DMS53 treated with DMSO at 0.1 percent for 48 hours (cell line): ENCODE data around the gene MAML3.

Source experiments
- DNase-seq: peaks from one replicate; lab custom pipeline; 2025; ENCODE audit not compliant: unreplicated experiment; lab: John Stamatoyannopoulos, UW

MAML3 gene

GRCh38 chr4:140127422-140127821 is 26.6 kb downstream of the MAML3 start:
- DNase-seq = no peak

DNA sequence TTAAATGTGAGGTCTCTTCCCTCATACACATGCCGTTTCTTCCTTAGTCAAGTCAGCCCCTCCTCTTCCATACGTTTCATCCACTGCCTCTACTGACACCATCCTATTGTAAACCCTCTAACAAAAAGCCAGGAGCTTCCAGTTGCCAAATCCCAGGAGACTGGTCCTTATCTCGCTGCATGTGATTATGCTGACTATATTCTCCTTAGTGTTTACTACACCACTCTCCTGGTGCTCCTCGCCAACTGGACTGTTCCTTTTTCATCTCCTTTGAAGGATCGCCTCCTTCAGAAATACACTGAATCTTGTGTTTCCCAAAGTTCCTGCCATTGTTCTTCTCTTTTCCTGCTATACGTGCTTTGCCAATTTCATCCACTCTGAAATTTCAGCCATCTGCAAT is 27.7 kb downstream of the MAML3 start:
- no peak for DNase-seq

- DNase-seq = no peak
Measured at GRCh38 chr4:140125374-140125773, 28.6 kb downstream of the MAML3 start.

DNA sequence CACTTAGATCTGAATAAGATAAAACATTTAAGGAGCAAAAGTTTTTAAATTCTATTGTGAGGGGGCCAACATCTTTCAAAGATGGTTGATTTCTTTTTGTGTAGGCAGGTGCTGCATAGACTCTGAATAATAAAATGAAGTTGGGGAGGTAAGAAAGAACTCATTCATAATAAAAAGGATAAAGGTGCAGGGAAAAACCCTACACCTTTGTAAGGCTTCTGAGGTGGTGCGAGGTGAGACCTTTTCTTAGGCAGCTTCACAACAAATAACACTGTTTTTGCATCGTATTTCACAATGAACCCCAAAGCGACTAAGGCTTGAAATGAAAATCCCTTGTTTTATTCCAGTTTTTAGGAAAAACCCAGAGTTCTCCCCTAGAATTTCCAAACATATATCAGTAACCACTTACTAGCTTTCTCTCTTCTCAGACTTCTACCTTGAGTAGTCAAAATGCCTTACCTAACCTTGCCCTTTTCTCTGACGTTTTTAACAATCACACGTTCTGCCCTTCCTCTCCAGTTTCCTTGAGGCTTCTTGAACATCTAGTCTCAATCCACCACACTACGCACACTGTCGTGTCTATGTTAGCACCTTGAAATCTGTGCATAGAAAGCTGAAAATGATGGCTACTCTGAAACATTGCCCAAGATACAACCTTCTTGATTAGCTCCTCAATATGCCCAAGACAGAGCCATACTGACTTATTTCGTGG is 30.2 kb downstream of the MAML3 start:
- DNase-seq = no peak

DNA sequence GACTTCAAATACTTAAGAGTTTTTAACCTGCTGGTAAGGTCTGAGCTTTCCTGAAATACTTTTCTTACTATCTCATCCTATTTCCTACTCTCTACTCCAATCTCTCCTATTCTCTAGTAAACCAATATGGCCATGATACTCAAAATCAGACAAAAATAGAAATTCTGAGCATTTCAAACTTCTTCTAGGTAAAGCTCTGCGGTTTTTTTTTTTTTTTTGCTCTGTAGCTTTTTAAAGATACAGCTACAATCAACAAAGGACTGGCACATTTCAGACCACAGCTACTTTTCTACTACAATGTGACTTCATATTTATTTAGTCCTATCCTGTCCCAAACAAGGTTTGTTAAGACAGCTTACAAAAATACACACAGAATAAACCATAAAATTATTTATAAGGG is 31.1 kb downstream of the MAML3 start:
- DNase-seq = no peak

DNA sequence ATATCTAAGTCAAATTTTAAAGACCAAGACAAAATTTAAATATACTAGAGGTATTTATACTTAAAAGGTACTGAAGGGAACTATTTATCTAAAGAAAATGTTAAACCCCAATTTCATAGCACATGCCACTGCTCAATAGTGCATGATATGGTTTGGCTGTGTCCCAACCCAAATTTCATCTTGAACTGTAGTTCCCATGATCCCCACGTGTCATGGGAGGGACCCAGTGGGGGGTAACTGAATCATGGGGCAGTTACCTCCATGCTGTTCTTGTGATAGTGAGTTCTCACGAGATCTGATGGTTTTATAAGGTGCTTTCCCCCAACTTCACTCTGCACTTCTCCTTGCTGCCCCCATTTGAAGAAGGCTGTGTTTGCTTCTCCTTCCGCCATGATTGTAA is 32.3 kb downstream of the MAML3 start:
- DNase-seq = no peak

GRCh38 chr4:140118931-140119640 is 34.9 kb downstream of the MAML3 start:
- no peak for DNase-seq

- no peak for DNase-seq
Measured at GRCh38 chr4:140117947-140118346, 36.0 kb downstream of the MAML3 start.

DNA sequence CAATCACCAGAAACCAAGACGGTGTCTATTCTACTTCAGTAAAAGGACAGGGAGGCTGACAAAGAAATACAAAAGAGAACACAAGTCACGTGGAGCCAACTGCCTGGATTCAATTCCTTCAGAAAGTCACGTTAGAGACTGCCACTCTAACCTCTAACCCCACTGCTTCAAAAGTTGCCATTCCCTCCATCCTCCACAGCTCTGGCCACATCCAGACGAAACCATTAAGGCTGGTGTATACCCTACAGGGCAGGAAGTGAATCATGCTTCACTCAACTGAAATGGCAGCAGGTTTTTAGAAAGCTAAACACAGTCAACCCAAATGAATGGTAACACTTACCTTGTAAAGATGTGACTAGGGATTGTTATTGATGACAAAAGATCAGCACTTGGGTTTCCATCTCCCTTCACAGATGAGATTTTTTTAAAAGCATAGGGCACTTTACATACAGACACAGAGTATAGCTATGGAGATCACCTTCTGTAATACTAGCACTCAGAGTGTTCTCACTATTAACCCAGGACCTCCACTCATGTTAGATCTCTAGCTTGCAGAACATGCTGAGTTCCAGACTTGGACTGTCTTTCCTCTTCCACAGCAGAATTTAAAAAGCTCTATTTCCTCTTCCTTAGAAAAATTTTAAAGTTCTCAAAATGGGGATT is 37.4 kb downstream of the MAML3 start:
- DNase-seq = no peak

GRCh38 chr4:140115140-140115539 is 38.8 kb downstream of the MAML3 start:
- no peak for DNase-seq

DNA sequence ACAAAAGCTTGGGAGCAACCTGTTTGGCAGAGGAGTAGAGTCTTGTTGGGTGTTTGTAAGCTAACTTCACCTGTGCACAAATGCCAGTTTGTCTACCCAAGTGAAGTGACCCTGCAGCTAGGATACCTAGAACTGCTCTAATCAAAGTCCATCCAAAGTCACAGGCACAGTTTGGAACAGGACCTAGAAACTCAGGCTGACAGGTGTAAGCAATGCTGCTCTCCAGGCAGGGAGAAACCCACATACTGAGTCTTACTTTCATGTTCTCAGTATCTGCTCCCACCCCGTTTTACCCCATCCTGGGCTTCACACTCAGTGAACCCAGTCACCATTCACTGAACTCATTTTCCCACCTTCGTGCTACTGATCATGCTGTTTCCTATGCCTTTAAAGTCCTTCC is 40.3 kb downstream of the MAML3 start:
- DNase-seq = no peak

DNA sequence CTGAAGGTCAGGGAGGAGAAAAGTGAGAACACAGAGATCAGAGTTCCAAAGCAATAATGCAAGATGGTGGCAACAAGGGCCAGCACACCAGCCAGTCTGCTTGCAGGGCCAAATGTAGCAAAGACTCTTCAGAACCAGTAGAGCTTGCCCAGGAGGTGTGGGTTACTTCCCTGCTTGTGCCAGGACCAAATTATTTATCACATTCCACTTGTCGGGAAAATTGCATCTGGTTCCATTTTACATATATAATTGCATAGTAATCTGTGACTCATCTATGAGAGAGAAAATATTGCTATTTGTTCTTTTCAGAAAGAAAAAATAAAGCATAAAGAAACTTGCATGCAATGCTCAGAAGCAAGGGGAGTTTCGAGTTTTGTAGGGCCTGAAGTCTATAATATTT is 41.4 kb downstream of the MAML3 start:
- DNase-seq = no peak

DNA sequence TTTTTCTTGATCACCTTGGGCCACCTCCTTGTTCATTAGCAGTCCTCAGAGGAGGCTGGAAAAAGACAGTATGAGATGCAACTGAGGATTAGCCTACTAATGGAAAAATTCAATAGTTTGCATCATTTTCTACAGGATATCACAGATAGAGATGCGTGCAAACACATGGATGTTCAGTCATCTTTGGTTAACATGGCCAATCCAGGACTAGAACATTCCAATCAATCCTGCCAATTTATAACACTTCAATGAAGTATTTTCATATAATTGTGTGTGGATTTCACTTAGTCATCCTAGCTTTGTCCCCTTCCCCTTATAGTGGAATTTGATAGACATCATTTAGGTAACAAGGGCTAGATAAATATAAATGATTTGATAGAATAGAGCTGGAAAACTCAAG is 42.7 kb downstream of the MAML3 start:
- DNase-seq = no peak

- DNase-seq = no peak
Measured at GRCh38 chr4:140110542-140111215, 43.3 kb downstream of the MAML3 start.

- no peak for DNase-seq
Measured at GRCh38 chr4:140109737-140110136, 44.2 kb downstream of the MAML3 start.

- no peak for DNase-seq
Measured at GRCh38 chr4:140109292-140109691, 44.7 kb downstream of the MAML3 start.

- no peak for DNase-seq
Measured at GRCh38 chr4:140108713-140109230, 45.2 kb downstream of the MAML3 start.

DNA sequence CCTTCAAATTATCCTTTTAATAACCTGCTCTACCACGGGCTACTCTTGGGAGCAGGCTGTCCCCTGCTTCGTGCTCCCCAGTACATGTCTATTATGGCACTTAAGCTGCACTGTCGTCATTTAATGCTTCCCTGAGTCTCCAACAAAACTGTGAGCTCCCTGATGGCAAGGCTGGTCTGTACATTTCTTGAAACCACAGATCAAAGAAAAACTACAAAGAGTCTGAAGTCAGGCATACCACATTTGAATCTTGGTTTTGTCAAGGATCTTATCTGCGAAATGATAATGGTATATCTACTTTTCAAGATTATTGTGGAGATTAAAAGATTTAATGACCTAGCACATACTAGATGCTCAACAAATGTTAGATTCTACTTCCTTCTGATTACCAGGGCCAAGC is 45.7 kb downstream of the MAML3 start:
- DNase-seq = no peak

- DNase-seq = no peak
Measured at GRCh38 chr4:140106289-140106844, 47.6 kb downstream of the MAML3 start.

DNA sequence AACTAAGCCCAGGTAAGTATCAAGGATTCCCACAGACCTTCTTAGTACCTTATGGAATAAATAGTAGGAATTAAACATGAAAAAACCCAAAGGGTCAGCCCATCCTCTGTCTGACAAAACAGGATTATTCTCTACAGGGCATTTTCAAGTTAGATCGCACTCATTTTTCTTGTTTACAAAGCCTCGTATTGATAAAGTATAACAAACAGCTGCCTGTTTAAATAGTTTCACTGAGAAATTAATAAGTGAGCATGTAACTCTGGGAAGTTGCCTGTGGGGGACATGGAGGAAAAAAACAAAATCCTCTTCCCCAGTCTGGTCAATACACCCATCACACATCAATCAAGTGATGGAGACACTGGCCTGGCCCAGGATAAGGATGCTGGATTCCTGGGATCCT is 48.5 kb downstream of the MAML3 start:
- DNase-seq = no peak

DNA sequence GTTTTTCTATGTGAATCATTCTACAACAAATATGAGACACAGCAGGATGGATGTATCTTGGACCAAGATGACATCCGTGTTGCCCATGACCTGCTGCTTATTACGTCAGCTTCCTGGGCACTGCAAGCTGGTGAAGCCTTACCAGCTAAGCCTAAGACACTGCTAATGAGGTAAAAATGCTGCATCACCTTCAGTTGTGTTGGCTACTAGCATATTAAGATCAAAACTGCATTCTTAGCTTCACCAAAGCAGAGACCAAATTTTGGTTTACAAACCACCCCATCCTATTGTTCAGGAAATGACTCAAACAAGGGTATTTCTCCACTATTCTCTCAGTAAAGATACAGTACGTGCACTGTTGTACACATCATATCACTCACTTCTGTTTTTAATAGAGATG is 50.3 kb downstream of the MAML3 start:
- no peak for DNase-seq
